ENCODE data around the gene NPM3. TPM values are rescaled to one million over a fixed set of nuclear protein-coding genes. Genes with fewer than 3 reads are reported as not detected.

The NPM3 gene, protein sequence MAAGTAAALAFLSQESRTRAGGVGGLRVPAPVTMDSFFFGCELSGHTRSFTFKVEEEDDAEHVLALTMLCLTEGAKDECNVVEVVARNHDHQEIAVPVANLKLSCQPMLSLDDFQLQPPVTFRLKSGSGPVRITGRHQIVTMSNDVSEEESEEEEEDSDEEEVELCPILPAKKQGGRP
- 34.4 TPM for total RNA-seq

DNA sequence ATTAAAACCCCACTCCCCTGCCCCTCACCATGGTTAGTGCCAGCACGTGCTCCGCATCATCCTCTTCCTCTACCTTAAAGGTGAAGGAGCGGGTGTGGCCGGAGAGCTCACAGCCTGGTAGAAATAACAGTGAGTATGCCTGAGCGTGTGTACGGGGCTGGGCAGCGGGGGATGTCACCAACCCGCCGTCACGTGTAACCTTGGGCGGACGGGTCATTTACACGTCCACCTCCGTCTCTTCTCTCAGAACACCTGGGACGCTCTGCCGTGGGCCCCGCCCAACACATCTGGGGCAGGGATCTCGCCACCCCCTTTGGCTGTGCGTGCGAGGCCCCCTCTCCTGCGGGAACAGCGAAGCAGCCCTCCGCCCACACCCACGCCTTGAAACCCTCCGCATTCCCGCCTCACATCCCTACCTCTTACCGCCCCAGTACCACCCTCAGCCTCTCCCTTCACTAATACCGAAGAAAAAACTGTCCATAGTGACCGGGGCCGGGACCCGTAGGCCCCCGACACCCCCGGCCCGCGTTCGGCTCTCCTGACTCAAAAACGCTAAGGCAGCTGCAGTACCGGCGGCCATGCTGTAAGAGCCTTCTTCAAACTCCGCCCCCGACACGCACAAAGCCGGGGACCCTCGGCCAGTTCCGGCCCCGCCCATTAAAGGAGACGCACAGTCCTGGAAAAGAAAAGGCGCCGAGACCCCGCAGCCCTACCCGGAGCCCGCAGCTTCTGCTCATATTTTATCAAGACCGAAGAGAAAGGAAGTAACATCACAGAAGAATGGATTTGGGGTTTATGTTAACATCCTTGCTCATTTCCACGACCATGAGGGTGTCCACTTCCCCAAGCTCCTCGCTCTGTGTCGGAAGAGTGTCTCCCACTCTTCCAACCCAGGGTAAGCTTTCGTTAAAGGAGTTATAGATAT is at the start of gene NPM3:
TSS of gene NPM3 (minus strand) at position 636 of the 925 bp plus-strand sequence. CDS start at position 580, 56 bp downstream.

DNA sequence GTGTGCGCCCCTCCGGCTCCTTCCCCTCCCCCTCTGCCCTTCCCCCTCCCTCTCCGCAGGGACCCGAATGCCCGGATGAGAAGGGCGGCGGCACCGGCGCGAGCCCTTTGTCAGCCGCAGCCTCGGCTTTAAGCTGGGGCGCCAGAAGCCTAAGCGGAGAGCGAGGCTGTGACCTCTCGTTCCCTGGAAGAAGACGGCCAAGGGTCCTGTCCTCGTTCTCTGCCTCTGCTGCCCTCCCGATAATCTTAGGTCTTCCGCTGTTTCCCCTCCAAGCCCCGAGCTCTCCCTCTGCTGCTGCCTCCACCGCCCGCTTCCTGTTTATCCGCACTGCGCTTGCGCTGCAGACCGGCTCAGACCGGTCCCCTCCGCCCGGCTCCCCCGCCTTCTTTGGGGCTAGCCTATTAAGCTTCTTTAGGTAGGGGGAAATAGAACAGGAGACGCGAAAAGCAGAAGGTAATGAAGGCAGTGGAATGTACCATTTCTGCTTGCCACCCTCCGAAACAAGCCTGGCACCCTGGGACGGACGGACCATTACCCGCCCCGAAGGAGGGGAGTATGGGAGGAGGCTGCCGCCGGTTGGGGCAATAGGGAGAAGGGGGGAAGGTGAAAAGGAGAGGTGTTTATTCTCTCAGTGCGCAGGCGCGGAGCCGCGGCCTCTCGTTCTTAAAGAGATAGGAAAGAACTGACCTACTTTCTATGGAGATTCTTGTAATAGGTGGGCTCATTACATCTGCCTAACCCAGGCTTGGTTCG is 35.0 kb upstream of the NPM3 start, which contains the start of gene OGA:
TSS of gene OGA (minus strand) at position 326 of the 753 bp plus-strand sequence. CDS start 422 bp downstream, outside the sequence.

DNA sequence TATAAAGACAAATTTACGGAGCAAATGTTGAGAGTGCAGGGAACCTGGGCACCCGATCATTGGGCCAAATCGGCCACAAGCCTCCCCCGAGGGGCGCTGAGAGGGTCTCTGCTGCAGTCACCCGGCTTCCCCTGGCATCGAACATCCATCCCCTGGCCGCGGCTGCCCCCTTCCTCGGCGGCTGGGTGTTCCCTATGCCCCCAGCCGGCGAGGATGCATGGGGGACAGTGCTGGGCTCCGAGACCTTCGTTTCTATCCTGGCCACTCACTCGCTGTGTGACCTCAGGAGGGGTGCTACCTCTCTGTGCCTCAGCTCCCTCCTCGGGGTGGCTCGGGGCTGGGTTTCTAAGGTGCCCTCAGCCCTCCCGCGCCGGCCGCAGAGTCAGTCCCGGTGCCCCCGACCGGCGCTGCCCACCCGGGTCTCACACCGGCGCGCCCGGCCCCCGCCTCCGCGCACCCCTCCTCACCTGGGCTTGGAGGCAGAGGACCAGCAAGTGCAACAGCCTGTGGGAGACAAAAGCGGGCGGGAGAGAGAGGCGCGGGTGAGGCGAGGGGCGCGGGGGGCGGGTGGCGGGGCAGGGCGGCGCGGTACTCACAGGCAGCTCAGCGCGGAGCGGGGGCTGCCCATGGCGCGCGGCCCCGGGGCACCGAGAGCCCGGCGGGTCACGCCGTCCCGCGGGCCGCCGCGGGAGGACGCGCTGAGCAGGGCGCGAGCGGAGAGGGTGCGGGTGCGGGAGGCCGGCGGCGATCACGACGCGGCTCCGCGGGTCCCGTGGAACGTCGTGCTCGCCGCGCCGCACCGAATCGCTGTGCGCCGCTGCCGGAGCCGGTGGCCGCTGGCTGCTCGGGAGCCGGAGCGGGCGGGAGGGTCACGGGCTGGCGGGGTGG is 7.7 kb downstream of the NPM3 start, which contains the start of gene FGF8:
TSS of gene FGF8 (minus strand) at position 842 of the 888 bp plus-strand sequence. CDS start at position 628, 214 bp downstream.

Other genes with a start within 250 kb of the NPM3 start
- 8.5 TPM for gene POLL, start 195.2 kb downstream of the NPM3 start, total RNA-seq
- gene DPCD, start 195.1 kb downstream of the NPM3 start, total RNA-seq, result 37.8 TPM
- gene FBXW4, start 88.3 kb downstream of the NPM3 start, total RNA-seq, result 80.5 TPM
- gene FGF8, start 7.3 kb downstream of the NPM3 start, total RNA-seq, result 0.69 TPM
- 314 TPM for gene OGA, start 35.0 kb upstream of the NPM3 start, total RNA-seq
- gene KCNIP2, start 60.4 kb upstream of the NPM3 start, total RNA-seq, result 17.1 TPM